ENCODE results near the gene GATB.

Gene GATB

GRCh38 chr4:151673908-151674520 lies 86.8 kb downstream of the GATB start:
- Histone ChIP-seq H3K27ac (no peak overlapping the region), H3K27me3 (ENCODE audit: insufficient read depth, low read depth) (no peaks in the 10 kb centered on the region), H2AFZ (ENCODE audit: low read depth) (no peak overlapping the region), H3K4me1 (ENCODE audit: low read depth, poor library complexity, severe bottlenecking) (no peaks in the 10 kb centered on the region), H3K9ac (no peak overlapping the region), H3K79me2 (ENCODE audit: insufficient read depth, low read depth) (no peaks in the 10 kb centered on the region), H3K4me2 (no peak overlapping the region), H3K4me3 (IDR thresholded peaks at IDR 0.05; ENCODE audit: insufficient read depth, low read depth, low read length) (no peak overlapping the region), H4K20me1 (ENCODE audit: insufficient read depth) (no peaks in the 10 kb centered on the region), H3K36me3 (ENCODE audit: insufficient read depth) (no peaks in the 10 kb centered on the region)
- TF ChIP-seq, protein P1, sequence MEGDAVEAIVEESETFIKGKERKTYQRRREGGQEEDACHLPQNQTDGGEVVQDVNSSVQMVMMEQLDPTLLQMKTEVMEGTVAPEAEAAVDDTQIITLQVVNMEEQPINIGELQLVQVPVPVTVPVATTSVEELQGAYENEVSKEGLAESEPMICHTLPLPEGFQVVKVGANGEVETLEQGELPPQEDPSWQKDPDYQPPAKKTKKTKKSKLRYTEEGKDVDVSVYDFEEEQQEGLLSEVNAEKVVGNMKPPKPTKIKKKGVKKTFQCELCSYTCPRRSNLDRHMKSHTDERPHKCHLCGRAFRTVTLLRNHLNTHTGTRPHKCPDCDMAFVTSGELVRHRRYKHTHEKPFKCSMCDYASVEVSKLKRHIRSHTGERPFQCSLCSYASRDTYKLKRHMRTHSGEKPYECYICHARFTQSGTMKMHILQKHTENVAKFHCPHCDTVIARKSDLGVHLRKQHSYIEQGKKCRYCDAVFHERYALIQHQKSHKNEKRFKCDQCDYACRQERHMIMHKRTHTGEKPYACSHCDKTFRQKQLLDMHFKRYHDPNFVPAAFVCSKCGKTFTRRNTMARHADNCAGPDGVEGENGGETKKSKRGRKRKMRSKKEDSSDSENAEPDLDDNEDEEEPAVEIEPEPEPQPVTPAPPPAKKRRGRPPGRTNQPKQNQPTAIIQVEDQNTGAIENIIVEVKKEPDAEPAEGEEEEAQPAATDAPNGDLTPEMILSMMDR (conservative IDR thresholded peaks at IDR 0.05; ENCODE audit: low read depth, low read length): no peak

DNA sequence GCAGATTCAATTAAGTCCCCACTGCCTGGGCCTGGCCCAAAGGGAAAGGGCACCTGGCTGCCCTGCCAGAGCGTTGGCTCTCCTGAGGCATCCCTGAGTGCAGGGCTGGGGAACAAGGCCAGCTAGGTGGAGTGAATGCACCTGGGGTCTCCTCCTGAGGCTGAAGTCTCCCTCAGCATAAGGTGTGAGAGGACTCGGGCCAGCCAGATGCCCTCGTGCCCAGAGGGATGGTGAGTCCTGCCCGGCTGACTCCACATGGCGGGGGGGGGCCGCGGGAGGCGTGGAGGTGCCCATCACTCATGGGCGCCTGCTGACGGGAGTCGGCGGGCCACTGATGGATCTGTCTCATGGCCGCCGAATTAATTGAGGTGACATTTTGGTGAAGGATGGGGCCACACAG lies 87.8 kb downstream of the GATB start:
- no peak overlapping the region for H2AFZ ChIP-seq (ENCODE audit: low read depth)
- no peak overlapping the region for H3K27ac ChIP-seq
- H3K4me2 ChIP-seq: no peak overlapping the region
- H4K20me1 ChIP-seq (ENCODE audit: insufficient read depth): no peaks in the 10 kb centered on the region
- TF ChIP-seq, protein P1 (conservative IDR thresholded peaks at IDR 0.05; ENCODE audit: low read depth, low read length): no peak
- H3K9ac ChIP-seq: no peak overlapping the region
- H3K4me3 ChIP-seq (IDR thresholded peaks at IDR 0.05; ENCODE audit: insufficient read depth, low read depth, low read length): no peak overlapping the region
- H3K27me3 ChIP-seq (ENCODE audit: insufficient read depth, low read depth): no peaks in the 10 kb centered on the region
- no peaks in the 10 kb centered on the region for H3K79me2 ChIP-seq (ENCODE audit: insufficient read depth, low read depth)
- H3K36me3 ChIP-seq (ENCODE audit: insufficient read depth): no peaks in the 10 kb centered on the region
- H3K4me1 ChIP-seq (ENCODE audit: low read depth, poor library complexity, severe bottlenecking): no peaks in the 10 kb centered on the region

DNA sequence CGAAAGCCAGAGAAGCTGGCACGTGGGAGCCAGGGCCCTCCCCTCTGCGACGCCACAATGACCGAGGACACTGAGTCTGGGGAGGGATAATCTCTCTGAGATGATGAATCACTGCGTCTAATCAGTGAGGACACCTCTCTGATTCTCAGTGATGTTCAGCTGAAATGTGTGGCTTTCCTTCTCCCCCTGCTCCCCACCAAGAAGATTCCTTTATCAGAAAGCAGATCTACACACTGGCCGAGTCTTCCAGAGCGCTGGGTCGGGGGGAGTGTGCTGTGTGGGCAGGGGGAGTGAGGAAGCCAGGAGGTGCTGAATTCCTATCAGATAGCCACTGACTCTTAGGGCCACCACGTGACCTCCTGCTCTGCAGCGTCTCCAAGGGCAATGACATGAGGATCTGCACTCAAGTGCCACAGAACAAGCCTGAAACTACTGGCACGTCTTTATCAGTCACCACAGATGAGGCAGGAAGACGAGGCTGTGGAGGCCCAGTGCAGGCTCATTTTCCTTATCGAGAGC lies 89.2 kb downstream of the GATB start:
- no peak overlapping the region for H3K4me2 ChIP-seq
- no peaks in the 10 kb centered on the region for H3K27me3 ChIP-seq (ENCODE audit: insufficient read depth, low read depth)
- H4K20me1 ChIP-seq (ENCODE audit: insufficient read depth): no peaks in the 10 kb centered on the region
- no peak overlapping the region for H3K9ac ChIP-seq
- no peak overlapping the region for H3K27ac ChIP-seq
- no peaks in the 10 kb centered on the region for H3K36me3 ChIP-seq (ENCODE audit: insufficient read depth)
- TF ChIP-seq, protein P1 (conservative IDR thresholded peaks at IDR 0.05; ENCODE audit: low read depth, low read length): no peak
- H2AFZ ChIP-seq (ENCODE audit: low read depth): no peak overlapping the region
- no peaks in the 10 kb centered on the region for H3K4me1 ChIP-seq (ENCODE audit: low read depth, poor library complexity, severe bottlenecking)
- no peaks in the 10 kb centered on the region for H3K79me2 ChIP-seq (ENCODE audit: insufficient read depth, low read depth)
- no peak overlapping the region for H3K4me3 ChIP-seq (IDR thresholded peaks at IDR 0.05; ENCODE audit: insufficient read depth, low read depth, low read length)

GRCh38 chr4:151670843-151671242 lies 90.0 kb downstream of the GATB start:
- Histone ChIP-seq H4K20me1 (ENCODE audit: insufficient read depth) (no peaks in the 10 kb centered on the region), H3K4me1 (ENCODE audit: low read depth, poor library complexity, severe bottlenecking) (no peaks in the 10 kb centered on the region), H2AFZ (ENCODE audit: low read depth) (no peak overlapping the region), H3K79me2 (ENCODE audit: insufficient read depth, low read depth) (no peaks in the 10 kb centered on the region), H3K27ac (no peak overlapping the region), H3K36me3 (ENCODE audit: insufficient read depth) (no peaks in the 10 kb centered on the region), H3K4me3 (IDR thresholded peaks at IDR 0.05; ENCODE audit: insufficient read depth, low read depth, low read length) (no peak overlapping the region), H3K27me3 (ENCODE audit: insufficient read depth, low read depth) (no peaks in the 10 kb centered on the region), H3K9ac (no peak overlapping the region), H3K4me2 (no peak overlapping the region)
- TF ChIP-seq, protein P1 (conservative IDR thresholded peaks at IDR 0.05; ENCODE audit: low read depth, low read length): no peak

Measured in KMS-11 (cell line).